K562 (cell line): ENCODE data around the gene ITGB1BP2. TPM values are rescaled to one million over a fixed set of nuclear protein-coding genes. Genes with fewer than 3 reads are reported as not detected.

Experiments used
- CXXC5 ChIP-seq: fragments of 250-450 bp; sonication (Bioruptor Pico); IDR thresholded peaks from 2 replicates; pipeline ENCODE4 v1.8.0; 2022; ENCODE audit warnings: inconsistent platforms, mild to moderate bottlenecking, moderate library complexity
- EHMT2 ChIP-seq: fragments of 450-650 bp; IDR thresholded peaks from 2 replicates; pipeline ENCODE4 v1.6.1; 2018; ENCODE audit warnings: antibody characterized with exemption
- FOXA1 ChIP-seq: fragments of 450-650 bp; IDR thresholded peaks from 2 replicates; pipeline ENCODE4 v1.6.1; 2016; ENCODE audit warnings: mild to moderate bottlenecking, borderline replicate concordance
- HBP1 ChIP-seq: fragments of 450-650 bp; formaldehyde crosslinking; IDR thresholded peaks from 2 replicates; pipeline ENCODE4 v1.4.0; 2022; ENCODE audit warnings: missing genetic modification characterization
- HNRNPH1 ChIP-seq: fragments of 200-400 bp; formaldehyde crosslinking; optimal IDR thresholded peaks from 2 replicates; pipeline ENCODE3; 2017; ENCODE audit warnings: low read depth, mild to moderate bottlenecking, low read length, moderate library complexity
- HSF4 ChIP-seq: fragments of 250-450 bp; sonication (Bioruptor Pico); IDR thresholded peaks from 2 replicates; pipeline ENCODE4 v2.1.2; 2022; ENCODE audit warnings: mild to moderate bottlenecking, moderate library complexity, borderline replicate concordance
- MYC ChIP-seq, 2 experiments: fragments of 250-450 bp in 1 of 2; sonication (Bioruptor Pico) in 1 of 2; IDR thresholded peaks; 2 replicates each; pipeline versions ENCODE4 v1.5.1 to v1.6.1; 2012 to 2021; ENCODE audit warnings: low read depth in 2 of 2, borderline replicate concordance in 1 of 2, improper control_type of control experiment in 1 of 2, low read length in 1 of 2, mild to moderate bottlenecking in 1 of 2, moderate library complexity in 1 of 2
- NCOR1 ChIP-seq: fragments of 450-650 bp; IDR thresholded peaks from 2 replicates; pipeline ENCODE4 v1.6.1; 2016; ENCODE audit warnings: mild to moderate bottlenecking, moderate library complexity
- NFATC3 ChIP-seq: fragments of 450-650 bp; IDR thresholded peaks from 2 replicates; pipeline ENCODE4 v1.6.1; 2017; ENCODE audit warnings: mild to moderate bottlenecking
- NR1H2 ChIP-seq: sonication (generic); formaldehyde crosslinking; IDR thresholded peaks from 2 replicates; pipeline ENCODE4 v1.4.0; 2020; ENCODE audit warnings: mild to moderate bottlenecking, missing genetic modification reagents
- PCBP2 ChIP-seq: fragments of 200-400 bp; formaldehyde crosslinking; IDR thresholded peaks from 2 replicates; pipeline ENCODE4 v1.6.1; 2018; ENCODE audit warnings: low read length, low read depth, mild to moderate bottlenecking, moderate library complexity; ENCODE audit not compliant: poor library complexity, severe bottlenecking
- RNF219 ChIP-seq: fragments of 250-450 bp; sonication (Bioruptor Pico); IDR thresholded peaks from 2 replicates; pipeline ENCODE4 v1.5.0; 2022; ENCODE audit warnings: mild to moderate bottlenecking
- SIN3A ChIP-seq, 2 experiments: fragments of 150-350 bp in 1 of 2; IDR thresholded peaks; 2 replicates each; pipeline ENCODE4 v1.6.1; 2011 to 2016; ENCODE audit warnings: borderline replicate concordance in 2 of 2, low read depth in 2 of 2, low read length in 2 of 2, mild to moderate bottlenecking in 2 of 2, moderate library complexity in 2 of 2; ENCODE audit not compliant: control insufficient read depth in 1 of 2
- SIRT6 ChIP-seq: IDR thresholded peaks from one replicate; pipeline ENCODE4 v1.6.1; 2012; ENCODE audit warnings: low read depth, mild to moderate bottlenecking, control low read depth, inconsistent platforms, low read length, moderate library complexity
- SLC30A9 ChIP-seq: fragments of 250-450 bp; sonication (Bioruptor Pico); IDR thresholded peaks from 2 replicates; pipeline ENCODE4 v1.8.0; 2022; ENCODE audit warnings: mild to moderate bottlenecking, moderate library complexity
- SRSF7 ChIP-seq: fragments of 200-400 bp; formaldehyde crosslinking; optimal IDR thresholded peaks from 2 replicates; pipeline ENCODE3; 2017; ENCODE audit warnings: mild to moderate bottlenecking, low read depth, low read length
- TEAD1 ChIP-seq, 2 experiments: fragments of 450-650 bp in 1 of 2; sonication (generic) in 1 of 2; formaldehyde crosslinking; IDR thresholded peaks; 2 replicates each; pipeline versions ENCODE4 v1.4.0 to v1.8.0; 2020 to 2022; ENCODE audit warnings: mild to moderate bottlenecking in 2 of 2, missing genetic modification reagents in 1 of 2
- TOE1 ChIP-seq, 2 experiments: fragments of 450-650 bp in 1 of 2; sonication (generic) in 1 of 2; formaldehyde crosslinking in 1 of 2; IDR thresholded peaks; 2 replicates each; pipeline versions ENCODE4 v1.7.1 to v1.8.0; 2016 to 2022; ENCODE audit warnings: borderline replicate concordance in 2 of 2, mild to moderate bottlenecking in 2 of 2, antibody characterized with exemption in 1 of 2, inconsistent platforms in 1 of 2, low read depth in 1 of 2, missing genetic modification reagents in 1 of 2, moderate library complexity in 1 of 2
- ZBTB7A ChIP-seq: IDR thresholded peaks from 2 replicates; pipeline ENCODE4 v1.6.1; 2011; ENCODE audit warnings: low read depth, mild to moderate bottlenecking, low read length, moderate library complexity, borderline replicate concordance; ENCODE audit not compliant: control insufficient read depth
- ZNF212 ChIP-seq: fragments of 450-650 bp; formaldehyde crosslinking; IDR thresholded peaks from 2 replicates; pipeline ENCODE4 v1.4.0; 2020; ENCODE audit warnings: mild to moderate bottlenecking
- ZNF347 ChIP-seq: fragments of 450-650 bp; formaldehyde crosslinking; IDR thresholded peaks from 2 replicates; pipeline ENCODE4 v1.4.0; 2020; ENCODE audit warnings: low read depth, mild to moderate bottlenecking, moderate library complexity
- ZNF668 ChIP-seq: fragments of 250-450 bp; sonication (Bioruptor Pico); IDR thresholded peaks from 2 replicates; pipeline ENCODE4 v1.8.0; 2022; ENCODE audit warnings: mild to moderate bottlenecking, inconsistent platforms
- polyA plus RNA-seq, 8 experiments: library from polyadenylated mRNA; depleted of rRNA in 4 of 8; stranded (reverse) in 5 of 8; unstranded in 3 of 8; fragments of >200 nt; fragmentation: Nextera tagmentation in 2 of 8; fragmentation: Illumina TruSeq in 1 of 8; extraction: Ambion mirVana in 2 of 8; extraction: Trizol in 1 of 8; gene quantifications; 2 replicates each; pipeline versions ENCODE4 v1.2.1 to v1.2.3, GENCODE V29; 2011 to 2014; ENCODE audit warnings: inconsistent platforms in 1 of 8, missing spikeins in 1 of 8
- total RNA-seq, 7 experiments: library from RNA; depleted of rRNA in 6 of 7; stranded (reverse); fragments of >200 nt in 6 of 7; fragmentation: Illumina TruSeq in 2 of 7; extraction: Trizol in 2 of 7; gene quantifications; 2 replicates each; pipeline versions ENCODE4 v1.2.1 to v1.2.3, GENCODE V29; 2011 to 2021; ENCODE audit warnings: low replicate concordance in 1 of 7
- TF ChIP-seq, protein P1 (sequence below): sonication (generic); formaldehyde crosslinking; IDR thresholded peaks from 2 replicates; pipeline ENCODE4 v1.8.0; 2022; ENCODE audit warnings: mild to moderate bottlenecking, missing genetic modification reagents

Gene ITGB1BP2
- total and polyA plus RNA-seq, 9 of the 15 experiments (the other 6 are each of a cell fraction or from before 2014, with no cell fraction given), result 1.6 to 4.0 (median 1.9) TPM

- TF ChIP-seq FOXA1, result no peak
- TF ChIP-seq CXXC5 (CRISPR knock-in tag), result peak; percentile 71
- TF ChIP-seq NCOR1, result no peak; the same call in 1 of the 2 replicates
- TF ChIP-seq PCBP2, result no peak
- TF ChIP-seq SIN3A (IDR thresholded peaks at IDR 0.05; ENCODE audit: borderline replicate concordance in 2 of 2, control insufficient read depth in 1 of 2, low read depth in 2 of 2, low read length in 2 of 2), result no peak
- no peak for TF ChIP-seq EHMT2
- TF ChIP-seq, protein P1, sequence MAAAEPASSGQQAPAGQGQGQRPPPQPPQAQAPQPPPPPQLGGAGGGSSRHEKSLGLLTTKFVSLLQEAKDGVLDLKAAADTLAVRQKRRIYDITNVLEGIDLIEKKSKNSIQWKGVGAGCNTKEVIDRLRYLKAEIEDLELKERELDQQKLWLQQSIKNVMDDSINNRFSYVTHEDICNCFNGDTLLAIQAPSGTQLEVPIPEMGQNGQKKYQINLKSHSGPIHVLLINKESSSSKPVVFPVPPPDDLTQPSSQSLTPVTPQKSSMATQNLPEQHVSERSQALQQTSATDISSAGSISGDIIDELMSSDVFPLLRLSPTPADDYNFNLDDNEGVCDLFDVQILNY (CRISPR knock-in tag), result no peak
- no peak for TF ChIP-seq TOE1 (IDR thresholded peaks at IDR 0.05; ENCODE audit: borderline replicate concordance)
- TF ChIP-seq TOE1 (CRISPR knock-in tag; IDR thresholded peaks at IDR 0.05; ENCODE audit: borderline replicate concordance, low read depth), result no peak
- TF ChIP-seq HNRNPH1, result no peak
- TF ChIP-seq ZBTB7A, result peak; percentile 79; the same call in 1 of the 2 replicates
- TF ChIP-seq HSF4, result no peak
- no peak for TF ChIP-seq SLC30A9 (CRISPR knock-in tag)
- TF ChIP-seq RNF219 (CRISPR knock-in tag), result no peak
- no peak for TF ChIP-seq NR1H2 (CRISPR knock-in tag)
- no peak for TF ChIP-seq ZNF347 (CRISPR knock-in tag)
- TF ChIP-seq TEAD1 (CRISPR knock-in tag; IDR thresholded peaks at IDR 0.05), result no peak; a peak in 1 of 4 replicates
- no peak for TF ChIP-seq NFATC3
- TF ChIP-seq SRSF7, result no peak
- no peak for TF ChIP-seq HBP1 (CRISPR knock-in tag)
- no peak for TF ChIP-seq ZNF668 (CRISPR knock-in tag)
- no peak for TF ChIP-seq MYC (IDR thresholded peaks at IDR 0.05; ENCODE audit: low read depth, low read length)
- TF ChIP-seq MYC (CRISPR knock-in tag; IDR thresholded peaks at IDR 0.05; ENCODE audit: borderline replicate concordance, low read depth), result peak; percentile 50; the same call in 1 of the 2 replicates
- TF ChIP-seq SIRT6, result no peak
- TF ChIP-seq ZNF212 (CRISPR knock-in tag), result no peak
Observed at GRCh38 chrX:71283403-71284143, 18.0 kb upstream of the ITGB1BP2 start, which contains the start of gene NONO (continued).
